ENCODE results near the gene CNTF. TPM values are rescaled to one million over a fixed set of nuclear protein-coding genes. Genes with fewer than 3 reads are reported as not detected.

CNTF gene
- total and polyA plus RNA-seq, 10 of the 15 experiments (the other 5 are each of a cell fraction or from before 2014, with no cell fraction given) = 0.16 to 2.3 (median 0.73) TPM

- Histone ChIP-seq H3K9ac (ENCODE audit: control insufficient read depth, insufficient read depth, low read length) (no peak overlapping the region), H3K36me3 (ENCODE audit: control insufficient read depth in 2 of 2, insufficient read depth in 2 of 2, low read length in 1 of 2) (no peaks in the 10 kb centered on the region), H3K9me3 (replicated peaks; ENCODE audit: control insufficient read depth, insufficient read depth, low read length) (no peaks in the 10 kb centered on the region), H2AFZ (ENCODE audit: control insufficient read depth, low read depth, low read length) (no peak overlapping the region), H3K27ac (ENCODE audit: control insufficient read depth, insufficient read depth) (no peak overlapping the region), H3K4me3 (no peak overlapping the region), H3K4me1 (ENCODE audit: control insufficient read depth, insufficient read depth, low read length) (peaks cover 4% of the 10 kb centered on the region; the same call in 1 of the 2 replicates), H4K20me1 (ENCODE audit: control insufficient read depth, insufficient read depth) (no peaks in the 10 kb centered on the region), H3K79me2 (ENCODE audit: control insufficient read depth, insufficient read depth, low read length) (no peaks in the 10 kb centered on the region), H3K27me3 (replicated peaks in 1 of 2; ENCODE audit: control insufficient read depth in 2 of 2, insufficient read depth in 2 of 2, low read length in 1 of 2) (no peaks in the 10 kb centered on the region), H3K4me2 (ENCODE audit: control insufficient read depth, insufficient read depth) (no peak overlapping the region)
- in situ Hi-C loops (cut with MboI) (loop anchor here (10.0 kb wide), 1 partner anchor 496 kb away; no protein-coding TSS in a partner anchor), intact Hi-C loops (cut with micrococcal nuclease; ENCODE audit: unreplicated experiment) (no loop called here)
- ATAC-seq = no peak
- ChIA-PET RAD21 (ENCODE audit: unreplicated experiment) (interaction anchor here (1.7 kb wide), 1 partner anchor 11 kb away, joined by 6 read pairs; no protein-coding TSS in a partner anchor), CTCF (interaction anchor here (1.1 to 1.2 kb wide), 3 partner anchors 16 to 498 kb away, joined by 3 to 4 read pairs (median 3); no protein-coding TSS in a partner anchor), POLR2A (no interaction called here), SMC1A (ENCODE audit: uncharacterized antibody, unreplicated experiment) (interaction anchor here (2.9 kb wide), 1 partner anchor 11 kb away, joined by 10 read pairs; no protein-coding TSS in a partner anchor)
- FAIRE-seq = no peak
- DNase-seq (ENCODE audit: low read depth, low spot score) = no peak
- no TSS peak for BruUV-seq (replicated peaks)
- 29% methylated on average over 3 of the region's 3 CpGs for WGBS (ENCODE audit: insufficient coverage, insufficient replicate concordance, low lambda C conversion rate, missing lambda C conversion rate)
- TF ChIP-seq E2F8 (IDR thresholded peaks at IDR 0.05; ENCODE audit: low read depth, partially characterized antibody) = no peak
- TF ChIP-seq ASH2L (IDR thresholded peaks at IDR 0.05; ENCODE audit: borderline replicate concordance, low read depth) = no peak
- no peak for TF ChIP-seq PBX3 (IDR thresholded peaks at IDR 0.05; ENCODE audit: insufficient replicate concordance, low read depth, low read length)
- TF ChIP-seq KLF5 (IDR thresholded peaks at IDR 0.05; ENCODE audit: partially characterized antibody) = no peak
- no peak for TF ChIP-seq SIX5 (IDR thresholded peaks at IDR 0.05; ENCODE audit: low read depth, low read length, severe bottlenecking)
- no peak for TF ChIP-seq E2F4 (IDR thresholded peaks at IDR 0.05; ENCODE audit: low read depth, low read length)
- TF ChIP-seq NBN (IDR thresholded peaks at IDR 0.05) = no peak
- no peak for TF ChIP-seq BACH1 (IDR thresholded peaks at IDR 0.05; ENCODE audit: borderline replicate concordance)
- no peak for TF ChIP-seq LARP7 (IDR thresholded peaks at IDR 0.05)
- TF ChIP-seq RUNX3 (IDR thresholded peaks at IDR 0.05; ENCODE audit: low read length) = no peak
- TF ChIP-seq ZBTB4 (CRISPR knock-in tag; IDR thresholded peaks at IDR 0.05) = no peak
- no peak for TF ChIP-seq POLR2A (IDR thresholded peaks at IDR 0.05; ENCODE audit: low read depth, low read length)
- no peak for TF ChIP-seq HSF1 (IDR thresholded peaks at IDR 0.05; ENCODE audit: low read depth, low read length)
- no peak for TF ChIP-seq CHD2 (IDR thresholded peaks at IDR 0.05; ENCODE audit: borderline replicate concordance, low read depth, low read length)
These were observed 36.2 kb downstream of the CNTF start for GRCh38 chr11:58658623-58659022.

Data from GM12878 (cell line).